NCI-H748 (cell line): Measurements from ENCODE around the gene EXT2.

Experiments
- DNase-seq: peaks from one replicate; lab custom pipeline; 2025; ENCODE audit not compliant: unreplicated experiment; lab: John Stamatoyannopoulos, UW

Gene EXT2

DNA sequence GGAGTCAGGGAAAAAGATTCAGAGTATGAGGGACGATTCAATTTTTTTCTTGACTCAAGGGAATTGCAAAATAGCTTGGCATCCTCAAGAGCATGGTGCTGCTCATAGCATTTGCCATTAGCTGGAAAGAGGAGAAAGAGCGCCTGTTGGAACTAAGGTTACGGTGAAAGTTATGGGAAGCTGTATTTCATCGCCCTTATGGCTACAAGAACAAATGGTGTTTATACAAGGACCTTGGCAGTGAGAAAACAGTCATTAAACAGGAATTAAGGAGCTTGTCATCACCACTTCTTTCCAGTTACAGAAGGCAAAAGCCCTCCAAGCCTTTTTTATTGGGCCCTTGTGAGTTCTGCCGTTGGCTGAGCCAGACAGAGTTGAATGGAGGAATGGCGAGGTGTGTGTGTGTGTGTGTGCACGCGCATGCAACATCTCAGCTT, 140.3 kb downstream of the EXT2 start:
- no peak for DNase-seq

DNA sequence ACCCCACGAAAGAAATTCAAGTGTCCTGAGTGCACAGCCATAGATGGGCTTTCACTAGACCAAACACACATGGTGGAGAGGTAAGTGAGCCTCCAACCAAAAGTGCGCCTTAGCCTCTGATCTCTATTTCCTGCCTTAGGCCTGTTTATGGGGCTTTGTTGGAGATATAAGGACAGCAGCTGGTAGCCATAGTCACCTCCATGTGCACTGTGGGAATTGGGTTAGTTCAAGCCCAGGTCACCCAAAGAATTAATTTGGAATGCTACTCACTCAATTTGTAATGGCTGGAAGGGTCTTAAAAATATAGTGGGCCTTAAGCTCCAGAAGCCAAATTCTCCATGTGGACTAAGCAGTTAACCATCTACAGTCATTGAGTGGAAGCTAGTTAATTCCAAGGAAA, 140.8 kb downstream of the EXT2 start:
- DNase-seq = no peak

- no peak for DNase-seq
Observed at GRCh38 chr11:44237156-44237555, 141.7 kb downstream of the EXT2 start.

- DNase-seq = no peak
Observed at GRCh38 chr11:44241851-44242250, 146.4 kb downstream of the EXT2 start.

DNA sequence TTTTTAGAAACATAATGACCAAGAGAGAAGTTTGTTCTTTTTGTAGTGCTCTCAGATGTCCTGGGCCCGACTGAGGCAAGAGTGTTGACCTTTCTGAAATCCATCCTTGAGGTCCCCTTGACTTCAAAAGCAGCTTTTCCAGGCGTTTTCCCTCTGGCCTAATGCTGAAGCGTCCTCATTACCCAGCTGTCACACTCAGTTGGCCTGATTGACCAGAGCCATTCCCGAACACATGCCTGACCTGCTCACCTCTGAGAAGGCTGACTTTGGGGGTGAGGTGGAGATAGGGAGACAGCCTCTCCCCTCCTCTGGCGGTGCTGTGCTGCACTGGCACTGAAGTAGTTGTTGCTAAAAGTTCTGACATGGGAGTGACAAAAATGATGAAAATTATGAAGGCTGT, 147.6 kb downstream of the EXT2 start:
- no peak for DNase-seq

DNA sequence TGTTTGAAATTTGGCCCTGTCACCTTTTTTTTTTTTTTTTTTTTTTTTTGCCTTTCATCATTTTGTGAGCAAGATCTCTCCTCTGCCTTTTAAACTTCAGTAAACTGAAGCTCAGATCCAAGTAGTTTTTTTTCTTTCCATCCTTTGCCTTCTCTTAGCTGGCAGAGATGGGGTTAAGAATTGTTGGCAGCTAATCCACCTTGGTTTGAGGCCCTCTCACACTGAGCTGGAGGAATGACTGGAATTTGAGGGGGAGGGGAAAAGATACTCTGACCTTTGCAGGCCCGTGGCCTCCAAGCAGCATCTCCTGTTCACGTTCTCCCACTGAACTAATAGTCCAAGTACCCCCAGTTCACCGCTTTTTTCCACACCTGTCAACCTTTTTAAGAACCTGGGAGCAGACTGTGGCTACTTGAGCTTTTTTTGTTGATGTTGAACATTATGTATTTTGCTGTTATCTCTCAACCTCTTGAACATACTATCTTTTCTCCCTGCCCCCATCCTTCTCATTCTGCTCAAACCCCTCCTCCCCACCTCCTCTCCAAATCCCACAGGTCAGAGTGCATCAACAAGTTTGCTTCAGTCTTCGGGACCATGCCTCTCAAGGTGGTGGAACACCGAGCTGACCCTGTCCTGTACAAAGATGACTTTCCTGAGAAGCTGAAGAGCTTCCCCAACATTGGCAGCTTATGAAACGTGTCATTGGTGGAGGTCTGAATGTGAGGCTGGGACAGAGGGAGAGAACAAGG, 148.3 kb downstream of the EXT2 start:
- DNase-seq = no peak

DNA sequence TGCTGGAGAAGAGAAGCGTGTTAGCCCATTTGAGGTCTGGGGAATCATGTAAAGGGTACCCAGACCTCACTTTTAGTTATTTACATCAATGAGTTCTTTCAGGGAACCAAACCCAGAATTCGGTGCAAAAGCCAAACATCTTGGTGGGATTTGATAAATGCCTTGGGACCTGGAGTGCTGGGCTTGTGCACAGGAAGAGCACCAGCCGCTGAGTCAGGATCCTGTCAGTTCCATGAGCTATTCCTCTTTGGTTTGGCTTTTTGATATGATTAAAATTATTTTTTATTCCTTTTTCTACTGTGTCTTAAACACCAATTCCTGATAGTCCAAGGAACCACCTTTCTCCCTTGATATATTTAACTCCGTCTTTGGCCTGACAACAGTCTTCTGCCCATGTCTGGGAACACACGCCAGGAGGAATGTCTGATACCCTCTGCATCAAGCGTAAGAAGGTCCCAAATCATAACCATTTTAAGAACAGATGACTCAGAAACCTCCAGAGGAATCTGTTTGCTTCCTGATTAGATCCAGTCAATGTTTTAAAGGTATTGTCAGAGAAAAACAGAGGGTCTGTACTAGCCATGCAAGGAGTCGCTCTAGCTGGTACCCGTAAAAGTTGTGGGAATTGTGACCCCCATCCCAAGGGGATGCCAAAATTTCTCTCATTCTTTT, 149.3 kb downstream of the EXT2 start:
- no peak for DNase-seq

GRCh38 chr11:44246726-44247125, 151.2 kb downstream of the EXT2 start:
- no peak for DNase-seq

DNA sequence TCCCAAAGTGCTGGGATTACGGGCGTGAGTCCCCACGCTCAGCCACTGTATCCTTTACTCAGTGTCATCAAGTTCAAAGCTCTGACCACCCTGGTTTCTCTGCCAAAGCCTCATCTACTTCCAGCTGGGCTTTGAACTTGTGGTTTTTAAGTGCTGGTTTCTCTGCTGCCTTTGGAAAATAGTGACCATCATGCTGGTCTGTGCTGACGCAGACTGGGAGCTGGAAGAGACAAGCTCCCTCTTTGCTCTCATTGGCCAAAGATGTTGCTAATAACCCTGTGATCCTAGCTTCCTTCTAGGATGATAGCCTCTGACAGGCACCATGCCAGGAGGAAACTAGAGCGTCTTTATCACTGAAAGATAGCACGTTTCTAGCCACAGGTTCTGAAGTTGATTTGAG, 152.0 kb downstream of the EXT2 start:
- no peak for DNase-seq

- DNase-seq = no peak
Observed at GRCh38 chr11:44248109-44248508, 152.6 kb downstream of the EXT2 start.

GRCh38 chr11:44250421-44250820, 154.9 kb downstream of the EXT2 start:
- no peak for DNase-seq

GRCh38 chr11:44252999-44253602, 157.6 kb downstream of the EXT2 start:
- no peak for DNase-seq

DNA sequence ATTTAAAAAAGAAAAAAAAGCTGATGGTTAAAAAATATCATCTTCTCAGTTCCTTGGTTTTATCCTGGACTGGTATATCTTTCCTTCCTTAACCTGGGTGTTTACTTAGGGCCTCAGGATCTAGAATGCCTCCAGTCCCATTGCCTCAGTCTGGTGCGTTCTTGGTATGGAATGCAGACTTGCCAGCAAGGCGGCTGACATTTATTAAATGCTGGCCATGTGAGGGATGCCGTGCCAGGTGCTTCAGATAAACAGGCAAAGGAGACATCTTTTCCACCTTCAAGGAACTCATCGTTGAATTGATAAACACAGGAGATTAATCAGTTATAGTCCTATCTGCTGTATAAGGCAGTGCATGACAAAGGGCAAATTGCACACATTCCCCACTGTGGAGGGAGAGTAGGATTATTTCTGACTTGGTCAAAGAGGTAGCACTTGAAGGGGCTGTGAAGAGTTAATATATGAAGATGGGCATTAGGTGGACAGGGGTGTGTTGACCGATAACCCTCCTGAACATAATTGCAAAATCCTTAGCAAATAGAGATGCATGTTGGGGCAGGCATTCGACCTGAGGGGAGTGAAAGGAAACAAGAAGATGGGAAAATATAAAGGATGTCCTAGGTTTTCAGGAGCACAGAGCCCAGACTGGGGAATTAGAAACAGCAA, 160.1 kb downstream of the EXT2 start:
- DNase-seq = no peak

- DNase-seq = no peak
Observed at GRCh38 chr11:44256673-44257291, 161.3 kb downstream of the EXT2 start.

- DNase-seq = no peak
Observed at GRCh38 chr11:44257338-44258189, 162.1 kb downstream of the EXT2 start.

DNA sequence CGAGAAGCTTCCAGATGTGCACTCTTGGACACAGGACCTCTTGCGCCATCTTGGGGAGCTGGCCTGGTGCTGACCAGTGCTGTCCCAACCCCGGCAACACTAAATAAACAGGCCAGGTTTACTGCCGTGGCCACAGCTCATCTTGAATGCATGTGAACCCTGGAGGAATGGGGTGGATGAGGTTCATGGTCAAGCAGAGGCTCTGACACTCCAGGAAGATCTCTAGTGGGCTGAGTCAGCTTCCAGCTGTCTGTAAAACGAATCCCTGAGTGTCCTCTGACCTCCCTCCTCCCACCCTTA, 162.7 kb downstream of the EXT2 start:
- no peak for DNase-seq

- DNase-seq = no peak
Observed at GRCh38 chr11:44258839-44259420, 163.5 kb downstream of the EXT2 start.

GRCh38 chr11:44260081-44260480, 164.6 kb downstream of the EXT2 start:
- DNase-seq = no peak

GRCh38 chr11:44261800-44262591, 166.5 kb downstream of the EXT2 start:
- no peak for DNase-seq
